ENCODE measurements around the gene BCKDK.
"Not testable (repeated sequence)": the region's sequence is repeated elsewhere in the genome, so short reads cannot be mapped to it uniquely, and the experiment has no call there.

Gene BCKDK

DNA sequence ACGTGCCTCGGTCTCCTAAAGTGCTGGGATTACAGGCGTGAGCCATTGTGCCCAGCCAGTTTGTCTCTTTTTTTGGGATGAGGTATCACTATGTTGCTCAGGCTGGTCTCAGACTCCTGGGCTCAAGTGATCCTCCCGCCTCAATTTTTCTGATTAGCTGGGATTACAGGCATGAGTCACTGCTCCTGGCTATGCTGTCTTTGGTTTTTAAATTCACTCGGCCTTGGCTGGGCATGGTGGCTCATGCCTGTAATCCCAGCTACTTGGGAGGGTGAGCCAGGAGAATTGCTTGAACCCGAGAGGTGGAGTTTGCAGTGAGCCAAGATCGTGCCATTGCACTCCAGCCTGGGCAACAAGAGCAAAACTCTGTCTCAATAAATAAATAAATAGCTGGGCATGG lies 36.2 kb downstream of the BCKDK start:
- DNase-seq: not testable (repeated sequence)

DNA sequence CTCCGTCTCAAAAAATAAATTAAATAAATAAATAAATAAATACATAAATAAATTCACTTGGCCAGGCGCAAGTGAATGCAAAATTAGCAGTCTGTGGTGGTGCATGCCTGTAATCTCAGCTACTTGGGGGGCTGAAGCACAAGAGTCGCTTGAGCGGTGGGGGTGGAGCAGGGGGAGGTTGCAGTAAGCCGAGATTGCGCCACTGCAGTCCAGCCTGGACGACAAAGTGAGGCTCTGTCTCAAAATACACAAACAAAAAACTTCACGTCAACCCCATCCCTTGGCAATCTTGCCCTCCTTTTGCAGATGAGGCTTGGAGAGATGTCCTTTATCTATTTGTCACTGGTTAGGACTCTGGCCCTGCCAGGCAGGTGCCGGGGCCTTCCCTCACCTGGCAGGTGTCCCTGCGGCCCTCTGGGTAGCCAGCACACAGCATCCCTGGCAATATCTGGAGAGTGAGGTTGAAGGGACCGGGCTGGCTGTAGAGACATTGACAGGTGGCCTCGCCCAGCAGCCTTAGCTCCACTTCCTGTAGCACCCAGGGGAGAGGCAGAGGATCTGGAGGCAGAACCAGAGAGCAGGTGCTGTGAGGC lies 37.3 kb downstream of the BCKDK start:
- no peak for DNase-seq

DNA sequence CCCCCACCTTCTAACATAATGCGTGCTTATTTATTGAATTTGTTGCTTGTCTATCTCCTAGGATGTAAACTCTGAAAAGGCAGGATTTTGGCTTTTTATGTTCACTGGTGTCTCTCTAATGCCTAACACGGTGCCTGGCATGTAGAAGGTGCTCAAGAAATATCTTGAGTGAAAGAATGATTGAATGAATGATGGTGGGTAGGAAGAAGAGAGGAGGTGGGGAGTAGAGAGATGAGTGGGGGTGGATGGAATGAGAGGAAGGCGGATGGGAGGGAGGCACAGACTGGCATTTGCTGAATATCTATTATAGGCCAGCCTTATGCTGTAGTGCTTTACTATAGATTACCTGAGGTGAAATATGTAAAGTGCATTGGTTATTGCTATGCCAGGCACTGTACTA lies 39.4 kb downstream of the BCKDK start:
- DNase-seq: no peak

DNA sequence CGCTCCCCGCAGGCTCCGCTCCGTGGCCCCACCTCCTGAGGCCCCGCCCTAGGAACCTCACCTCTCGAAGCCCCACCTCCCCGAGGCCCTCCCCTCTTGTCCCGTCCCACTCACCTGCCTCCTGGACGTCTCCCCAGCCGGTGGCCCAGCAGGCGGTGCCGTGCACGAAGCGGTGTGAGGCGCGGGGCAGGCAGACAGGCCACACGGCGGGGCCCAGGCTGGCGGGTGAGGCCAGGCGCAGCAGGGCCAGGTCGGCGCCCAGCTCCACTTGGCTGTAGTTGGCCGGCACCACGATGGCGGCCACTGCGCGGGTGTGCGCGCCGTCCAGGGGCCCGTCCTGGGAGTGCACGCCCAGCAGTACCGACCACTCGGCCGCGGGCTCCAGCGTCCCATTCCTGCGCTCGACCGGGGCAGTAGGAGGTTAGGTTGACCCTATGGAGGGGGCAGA lies 40.1 kb downstream of the BCKDK start:
- DNase-seq: no peak

DNA sequence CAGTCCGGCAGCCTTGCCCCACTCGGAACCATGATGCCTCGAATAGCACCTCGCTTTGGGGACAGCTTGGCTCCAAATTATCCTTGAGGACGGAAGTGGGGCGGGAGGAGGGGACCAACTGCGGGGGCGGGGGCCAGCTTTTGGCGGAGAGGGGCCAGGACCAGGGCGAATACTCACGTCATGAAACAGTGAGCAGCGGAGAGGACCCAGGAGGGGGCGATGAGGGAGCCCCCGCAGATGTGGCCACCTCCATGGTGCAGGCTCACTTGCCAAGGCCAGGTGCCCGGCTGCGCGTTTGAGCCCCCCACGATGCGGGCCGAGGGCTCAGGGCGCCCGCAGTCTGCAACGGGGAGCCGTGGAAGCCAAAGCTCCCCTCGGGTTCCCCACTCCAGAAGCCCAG lies 40.7 kb downstream of the BCKDK start:
- no peak for DNase-seq

DNA sequence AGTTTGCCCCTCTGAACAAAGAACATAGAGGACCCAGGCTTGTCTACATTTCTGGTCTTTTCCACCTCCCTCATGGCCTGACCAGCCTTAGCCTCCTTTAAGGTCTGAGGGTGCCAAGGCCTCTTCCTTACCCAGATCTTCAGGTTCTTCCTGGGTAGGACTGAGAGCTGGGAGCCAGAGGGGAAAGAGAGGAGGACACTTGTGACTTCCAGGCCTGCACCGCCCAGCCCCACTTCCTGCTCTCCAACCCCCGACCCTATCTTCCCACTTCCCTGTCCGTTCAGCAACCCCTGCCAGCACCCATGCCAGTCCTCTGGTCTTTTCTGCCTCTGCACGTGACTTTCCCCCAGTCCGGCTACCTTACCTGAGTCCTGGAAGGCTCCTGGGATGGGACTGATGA lies 41.1 kb downstream of the BCKDK start:
- no peak for DNase-seq

DNA sequence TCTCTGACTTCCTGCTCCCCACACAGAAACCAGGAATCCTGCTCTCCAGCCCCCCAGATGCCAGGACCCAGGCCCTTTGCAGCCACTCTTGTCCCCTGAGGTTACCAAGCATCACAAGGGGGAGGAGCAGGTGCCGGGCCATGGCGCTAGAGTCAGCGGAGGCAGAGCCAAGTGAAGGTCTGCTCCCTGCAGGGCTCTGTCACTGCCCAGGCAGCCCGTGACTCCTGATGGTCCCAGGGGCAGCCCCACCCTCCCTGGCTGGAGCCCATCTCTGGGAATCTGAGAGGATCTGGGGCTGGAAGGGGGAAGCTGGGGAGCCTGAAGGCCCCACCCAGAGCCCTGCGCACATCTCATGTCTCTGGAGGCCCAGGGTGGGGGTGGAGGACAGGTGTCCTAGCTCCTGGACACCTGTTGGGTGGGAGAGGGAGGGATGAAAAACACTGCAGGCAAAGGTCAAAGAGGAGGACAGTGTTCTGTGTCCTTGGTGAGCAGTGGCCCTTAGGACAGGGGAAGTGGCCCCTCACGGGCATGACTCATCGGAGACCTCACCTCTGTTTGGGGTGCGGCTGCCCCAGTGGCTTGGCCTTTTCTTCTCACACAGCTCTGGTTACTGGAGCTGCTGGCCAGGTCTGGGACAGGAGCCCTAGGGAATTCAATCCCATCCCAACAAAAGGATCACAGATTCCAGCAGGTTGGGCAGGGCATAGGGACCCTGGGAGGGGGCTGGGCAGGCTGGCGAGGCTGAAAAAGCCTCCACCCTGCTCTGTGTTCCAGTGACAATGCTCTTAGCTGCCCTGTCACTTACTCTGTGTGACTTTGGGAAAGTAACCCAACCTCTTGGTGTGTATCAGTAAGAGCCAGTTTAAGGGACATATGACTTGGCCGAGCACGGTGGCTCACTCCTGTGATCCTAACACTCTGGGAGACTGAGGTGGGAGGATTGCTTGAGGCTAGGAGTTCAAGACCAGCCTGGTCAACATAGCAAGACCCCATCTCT lies 42.0 kb downstream of the BCKDK start, which contains the start of gene PRSS36:
Gene PRSS36, minus strand, starts transcription at position 173 of the 997 bp plus-strand sequence. Its CDS starts 31 bp downstream, at position 142.
- DNase-seq: no peak

DNA sequence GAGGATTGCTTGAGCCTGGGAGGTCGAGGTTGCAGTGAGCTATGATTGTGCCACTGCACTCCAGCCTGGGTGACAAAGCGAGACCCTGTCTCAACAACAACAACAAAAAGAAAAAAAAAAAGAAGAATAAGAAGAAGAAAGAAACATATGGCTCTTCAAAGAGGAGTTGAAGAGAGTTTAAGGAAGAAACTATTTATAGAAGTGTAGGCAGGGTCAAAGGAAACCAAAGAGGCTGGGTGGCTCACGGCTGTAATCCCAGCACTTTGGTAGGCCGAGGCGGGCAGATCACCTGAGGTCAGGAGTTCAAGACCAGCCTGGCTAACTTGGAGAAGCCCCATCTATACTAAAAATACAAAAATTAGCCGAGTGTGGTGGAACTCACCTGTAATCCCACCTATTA lies 42.8 kb downstream of the BCKDK start:
- not testable (repeated sequence) for DNase-seq

DNA sequence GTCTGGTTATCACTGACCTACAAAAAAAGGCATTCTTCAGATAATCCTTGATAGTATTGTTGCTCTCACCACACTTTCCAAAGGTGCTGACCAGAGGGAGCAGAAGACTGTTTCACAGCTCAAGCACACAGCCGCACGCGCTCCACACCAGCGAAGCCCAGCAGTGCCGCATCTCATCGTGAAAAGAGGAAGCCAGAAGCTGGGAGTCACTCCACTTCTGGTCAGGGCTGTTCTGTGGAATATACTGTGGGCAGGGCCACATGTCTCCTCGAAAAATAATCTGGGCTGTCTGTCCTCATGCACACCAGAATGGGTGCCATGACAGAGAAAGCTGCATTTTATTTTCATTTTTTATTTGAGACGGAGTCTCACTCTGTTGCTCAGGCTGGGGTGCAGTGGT lies 49.0 kb downstream of the BCKDK start:
- no peak for DNase-seq

Data from NCI-H1417 treated with DMSO at 0.1 percent for 48 hours (cell line).